ENCODE measurements around the gene UBQLN1.

DNA sequence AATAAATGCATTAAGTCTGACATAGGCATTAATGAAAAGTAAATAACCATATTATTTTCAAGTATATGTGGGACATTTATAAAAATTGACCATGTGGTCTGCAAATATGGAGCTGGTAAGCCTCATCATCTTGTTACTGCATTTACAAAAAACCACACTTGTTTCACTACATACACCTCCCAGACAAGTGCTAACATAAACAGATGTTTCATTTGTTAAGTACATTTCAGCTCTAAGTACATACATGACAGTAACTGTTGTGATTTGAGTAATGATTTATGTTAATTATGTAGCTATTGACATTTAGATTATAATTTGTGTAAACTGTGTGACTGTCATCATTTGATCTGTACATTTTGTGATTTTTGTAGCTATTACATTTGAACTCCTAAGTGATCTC, 70.9 kb downstream of the UBQLN1 start:
- TF ChIP-seq POLR2AphosphoS5 (IDR thresholded peaks at IDR 0.05; ENCODE audit: borderline replicate concordance, low read depth, low read length) (no peak), EZH2 (IDR thresholded peaks at IDR 0.05) (no peak), FOXP2 (optimal IDR thresholded peaks at IDR 0.05; ENCODE audit: control extremely low read depth, extremely low read length, insufficient read depth) (no peak)
